HepG2 (cell line): ENCODE measurements around the gene LYRM9. TPM values are rescaled to one million over a fixed set of nuclear protein-coding genes. Genes with fewer than 3 reads are reported as not detected.
A peak's percentile ranks its signal among the peaks of the same experiment; 100 is the strongest.

Experiments
- HOXA3 ChIP-seq: sonication (generic); formaldehyde crosslinking; IDR thresholded peaks from 2 replicates; pipeline ENCODE4 v1.5.0; 2020; ENCODE audit warnings: missing genetic modification reagents
- ONECUT2 ChIP-seq: sonication (generic); formaldehyde crosslinking; IDR thresholded peaks from 2 replicates; pipeline ENCODE4 v1.4.0; 2020; ENCODE audit warnings: missing genetic modification reagents
- POGZ ChIP-seq: sonication (generic); formaldehyde crosslinking; IDR thresholded peaks from 2 replicates; pipeline ENCODE4 v1.4.0; 2020; ENCODE audit warnings: mild to moderate bottlenecking, missing genetic modification reagents
- YEATS4 ChIP-seq: sonication (generic); formaldehyde crosslinking; IDR thresholded peaks from 2 replicates; pipeline ENCODE4 v1.4.0; 2020; ENCODE audit warnings: missing genetic modification reagents, borderline replicate concordance
- ZFY ChIP-seq: sonication (generic); formaldehyde crosslinking; IDR thresholded peaks from 2 replicates; pipeline ENCODE4 v1.4.0; 2020; ENCODE audit warnings: missing genetic modification reagents
- ZNF431 ChIP-seq: sonication (generic); formaldehyde crosslinking; IDR thresholded peaks from 2 replicates; pipeline ENCODE4 v1.9.0; 2022; ENCODE audit warnings: missing genetic modification reagents, low read depth, mild to moderate bottlenecking, borderline replicate concordance
- ZNF790 ChIP-seq: sonication (generic); formaldehyde crosslinking; IDR thresholded peaks from 2 replicates; pipeline ENCODE4 v1.8.0; 2022; ENCODE audit warnings: missing genetic modification reagents, mild to moderate bottlenecking, borderline replicate concordance
- ZNF883 ChIP-seq: sonication (generic); formaldehyde crosslinking; IDR thresholded peaks from 2 replicates; pipeline ENCODE4 v1.5.1; 2020; ENCODE audit warnings: mild to moderate bottlenecking, missing genetic modification reagents; ENCODE audit errors: not compliant biosample characterization
- polyA plus RNA-seq, 8 experiments: library from polyadenylated mRNA; depleted of rRNA in 3 of 8; stranded (reverse) in 7 of 8; unstranded in 1 of 8; fragments of >200 nt; fragmentation: Illumina TruSeq in 4 of 8; extraction: Trizol in 4 of 8; gene quantifications; 2 replicates each; pipeline versions ENCODE4 v1.2.1 to v1.2.3, GENCODE V29; 2011 to 2016; ENCODE audit warnings: low read depth in 4 of 8, missing spikeins in 1 of 8, mixed read lengths in 1 of 8; ENCODE audit not compliant: insufficient read depth in 1 of 8
- total RNA-seq, 5 experiments: library from RNA; depleted of rRNA; stranded (reverse); fragments of >200 nt; fragmentation: Illumina TruSeq; extraction: Trizol; gene quantifications; 2 replicates each; pipeline ENCODE4 v1.2.3, GENCODE V29; 2016; ENCODE audit warnings: low read depth in 1 of 5
- TF ChIP-seq, protein P1 (sequence below): sonication (generic); formaldehyde crosslinking; IDR thresholded peaks from 2 replicates; pipeline ENCODE4 v1.4.0; 2020; ENCODE audit warnings: missing genetic modification reagents, borderline replicate concordance
- TF ChIP-seq, protein P2 (sequence below): IDR thresholded peaks from 2 replicates; pipeline ENCODE4 v1.6.1; 2016; ENCODE audit warnings: mild to moderate bottlenecking
- TF ChIP-seq, protein P3 (sequence below): sonication (generic); formaldehyde crosslinking; conservative IDR thresholded peaks from 2 replicates; pipeline ENCODE4 v1.8.1; 2023; ENCODE audit warnings: missing genetic modification reagents
- TF ChIP-seq, protein P4 (sequence below): sonication (generic); formaldehyde crosslinking; IDR thresholded peaks from 2 replicates; pipeline ENCODE4 v1.8.0; 2022; ENCODE audit warnings: mild to moderate bottlenecking, missing genetic modification reagents, moderate library complexity
- TF ChIP-seq, protein P5 (sequence below): sonication (generic); formaldehyde crosslinking; IDR thresholded peaks from one replicate; pipeline ENCODE4 v1.5.1; 2020; ENCODE audit warnings: mild to moderate bottlenecking, missing genetic modification reagents; ENCODE audit errors: not compliant biosample characterization

Gene LYRM9
- total and polyA plus RNA-seq, 2 of the 13 experiments (the other 11 are each of a cell fraction or from before 2014, with no cell fraction given) = 0.24 to 0.66 TPM

DNA sequence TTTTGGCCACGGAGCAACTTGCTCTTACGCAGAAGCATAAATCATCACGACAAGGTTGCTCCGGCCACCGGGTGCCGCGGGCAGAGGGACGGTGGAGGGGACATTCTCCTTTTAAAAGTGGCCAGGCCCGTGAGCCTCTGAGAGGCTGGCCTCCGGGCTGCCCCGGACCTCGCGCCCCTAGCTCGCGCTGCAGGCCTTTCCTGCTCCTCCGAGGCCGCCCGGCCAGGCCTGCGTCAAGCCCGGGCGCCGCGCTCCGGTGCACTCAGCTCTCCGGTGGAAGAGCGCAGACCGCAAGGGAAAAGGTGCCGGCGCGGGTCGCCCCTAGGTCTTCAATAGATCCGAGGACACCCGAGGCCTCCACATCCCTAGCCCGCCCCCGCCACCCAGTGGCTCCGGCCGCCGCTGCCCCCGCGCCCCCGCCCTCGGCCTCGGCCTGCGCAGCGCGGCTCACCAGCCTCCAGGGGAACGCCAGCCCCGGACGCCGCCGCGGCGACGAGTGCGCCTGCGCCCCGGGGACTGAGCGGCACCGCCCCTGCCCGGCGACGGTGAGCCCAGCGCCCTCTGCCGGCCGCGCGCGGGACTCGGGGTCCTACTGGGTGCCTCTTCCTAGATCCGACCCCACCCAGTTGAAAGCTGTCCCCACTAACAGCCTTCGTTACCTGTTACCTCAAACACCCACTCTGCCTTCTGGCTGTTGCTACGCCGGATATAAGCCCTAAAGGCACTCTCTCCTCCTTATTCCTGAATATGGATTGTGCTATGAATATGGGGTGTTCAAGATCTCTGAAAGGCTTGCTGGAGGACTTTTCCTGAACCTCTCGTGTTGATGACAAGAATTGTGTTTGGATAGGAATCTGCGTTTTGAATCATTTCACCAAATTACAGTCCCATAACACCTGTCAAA lies at the start of gene LYRM9 (continued):
- TF ChIP-seq, protein P1, sequence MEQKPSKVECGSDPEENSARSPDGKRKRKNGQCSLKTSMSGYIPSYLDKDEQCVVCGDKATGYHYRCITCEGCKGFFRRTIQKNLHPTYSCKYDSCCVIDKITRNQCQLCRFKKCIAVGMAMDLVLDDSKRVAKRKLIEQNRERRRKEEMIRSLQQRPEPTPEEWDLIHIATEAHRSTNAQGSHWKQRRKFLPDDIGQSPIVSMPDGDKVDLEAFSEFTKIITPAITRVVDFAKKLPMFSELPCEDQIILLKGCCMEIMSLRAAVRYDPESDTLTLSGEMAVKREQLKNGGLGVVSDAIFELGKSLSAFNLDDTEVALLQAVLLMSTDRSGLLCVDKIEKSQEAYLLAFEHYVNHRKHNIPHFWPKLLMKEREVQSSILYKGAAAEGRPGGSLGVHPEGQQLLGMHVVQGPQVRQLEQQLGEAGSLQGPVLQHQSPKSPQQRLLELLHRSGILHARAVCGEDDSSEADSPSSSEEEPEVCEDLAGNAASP (CRISPR knock-in tag) = peak; percentile 25; the same call in 1 of the 2 replicates
- peak; percentile 29; the same call in 1 of the 2 replicates for TF ChIP-seq POGZ (CRISPR knock-in tag)
- peak; percentile 59; the same call in 1 of the 2 replicates for TF ChIP-seq YEATS4 (CRISPR knock-in tag)
- TF ChIP-seq, protein P2, sequence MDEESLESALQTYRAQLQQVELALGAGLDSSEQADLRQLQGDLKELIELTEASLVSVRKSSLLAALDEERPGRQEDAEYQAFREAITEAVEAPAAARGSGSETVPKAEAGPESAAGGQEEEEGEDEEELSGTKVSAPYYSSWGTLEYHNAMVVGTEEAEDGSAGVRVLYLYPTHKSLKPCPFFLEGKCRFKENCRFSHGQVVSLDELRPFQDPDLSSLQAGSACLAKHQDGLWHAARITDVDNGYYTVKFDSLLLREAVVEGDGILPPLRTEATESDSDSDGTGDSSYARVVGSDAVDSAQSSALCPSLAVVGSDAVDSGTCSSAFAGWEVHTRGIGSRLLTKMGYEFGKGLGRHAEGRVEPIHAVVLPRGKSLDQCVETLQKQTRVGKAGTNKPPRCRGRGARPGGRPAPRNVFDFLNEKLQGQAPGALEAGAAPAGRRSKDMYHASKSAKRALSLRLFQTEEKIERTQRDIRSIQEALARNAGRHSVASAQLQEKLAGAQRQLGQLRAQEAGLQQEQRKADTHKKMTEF (CRISPR knock-in tag) = peak; percentile 39; the same call in 1 of the 2 replicates
- TF ChIP-seq, protein P3, sequence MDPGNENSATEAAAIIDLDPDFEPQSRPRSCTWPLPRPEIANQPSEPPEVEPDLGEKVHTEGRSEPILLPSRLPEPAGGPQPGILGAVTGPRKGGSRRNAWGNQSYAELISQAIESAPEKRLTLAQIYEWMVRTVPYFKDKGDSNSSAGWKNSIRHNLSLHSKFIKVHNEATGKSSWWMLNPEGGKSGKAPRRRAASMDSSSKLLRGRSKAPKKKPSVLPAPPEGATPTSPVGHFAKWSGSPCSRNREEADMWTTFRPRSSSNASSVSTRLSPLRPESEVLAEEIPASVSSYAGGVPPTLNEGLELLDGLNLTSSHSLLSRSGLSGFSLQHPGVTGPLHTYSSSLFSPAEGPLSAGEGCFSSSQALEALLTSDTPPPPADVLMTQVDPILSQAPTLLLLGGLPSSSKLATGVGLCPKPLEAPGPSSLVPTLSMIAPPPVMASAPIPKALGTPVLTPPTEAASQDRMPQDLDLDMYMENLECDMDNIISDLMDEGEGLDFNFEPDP (CRISPR knock-in tag) = 0 out of 2 replicates have a peak, but pooled peaks have one; percentile 27
- TF ChIP-seq ZNF790 = no peak
- peak; percentile 92 for TF ChIP-seq ZFY (CRISPR knock-in tag)
- TF ChIP-seq, protein P4, sequence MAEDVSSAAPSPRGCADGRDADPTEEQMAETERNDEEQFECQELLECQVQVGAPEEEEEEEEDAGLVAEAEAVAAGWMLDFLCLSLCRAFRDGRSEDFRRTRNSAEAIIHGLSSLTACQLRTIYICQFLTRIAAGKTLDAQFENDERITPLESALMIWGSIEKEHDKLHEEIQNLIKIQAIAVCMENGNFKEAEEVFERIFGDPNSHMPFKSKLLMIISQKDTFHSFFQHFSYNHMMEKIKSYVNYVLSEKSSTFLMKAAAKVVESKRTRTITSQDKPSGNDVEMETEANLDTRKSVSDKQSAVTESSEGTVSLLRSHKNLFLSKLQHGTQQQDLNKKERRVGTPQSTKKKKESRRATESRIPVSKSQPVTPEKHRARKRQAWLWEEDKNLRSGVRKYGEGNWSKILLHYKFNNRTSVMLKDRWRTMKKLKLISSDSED (CRISPR knock-in tag) = no peak
- TF ChIP-seq ONECUT2 (CRISPR knock-in tag) = no peak
- TF ChIP-seq ZNF883 (CRISPR knock-in tag) = no peak
- TF ChIP-seq, protein P5, sequence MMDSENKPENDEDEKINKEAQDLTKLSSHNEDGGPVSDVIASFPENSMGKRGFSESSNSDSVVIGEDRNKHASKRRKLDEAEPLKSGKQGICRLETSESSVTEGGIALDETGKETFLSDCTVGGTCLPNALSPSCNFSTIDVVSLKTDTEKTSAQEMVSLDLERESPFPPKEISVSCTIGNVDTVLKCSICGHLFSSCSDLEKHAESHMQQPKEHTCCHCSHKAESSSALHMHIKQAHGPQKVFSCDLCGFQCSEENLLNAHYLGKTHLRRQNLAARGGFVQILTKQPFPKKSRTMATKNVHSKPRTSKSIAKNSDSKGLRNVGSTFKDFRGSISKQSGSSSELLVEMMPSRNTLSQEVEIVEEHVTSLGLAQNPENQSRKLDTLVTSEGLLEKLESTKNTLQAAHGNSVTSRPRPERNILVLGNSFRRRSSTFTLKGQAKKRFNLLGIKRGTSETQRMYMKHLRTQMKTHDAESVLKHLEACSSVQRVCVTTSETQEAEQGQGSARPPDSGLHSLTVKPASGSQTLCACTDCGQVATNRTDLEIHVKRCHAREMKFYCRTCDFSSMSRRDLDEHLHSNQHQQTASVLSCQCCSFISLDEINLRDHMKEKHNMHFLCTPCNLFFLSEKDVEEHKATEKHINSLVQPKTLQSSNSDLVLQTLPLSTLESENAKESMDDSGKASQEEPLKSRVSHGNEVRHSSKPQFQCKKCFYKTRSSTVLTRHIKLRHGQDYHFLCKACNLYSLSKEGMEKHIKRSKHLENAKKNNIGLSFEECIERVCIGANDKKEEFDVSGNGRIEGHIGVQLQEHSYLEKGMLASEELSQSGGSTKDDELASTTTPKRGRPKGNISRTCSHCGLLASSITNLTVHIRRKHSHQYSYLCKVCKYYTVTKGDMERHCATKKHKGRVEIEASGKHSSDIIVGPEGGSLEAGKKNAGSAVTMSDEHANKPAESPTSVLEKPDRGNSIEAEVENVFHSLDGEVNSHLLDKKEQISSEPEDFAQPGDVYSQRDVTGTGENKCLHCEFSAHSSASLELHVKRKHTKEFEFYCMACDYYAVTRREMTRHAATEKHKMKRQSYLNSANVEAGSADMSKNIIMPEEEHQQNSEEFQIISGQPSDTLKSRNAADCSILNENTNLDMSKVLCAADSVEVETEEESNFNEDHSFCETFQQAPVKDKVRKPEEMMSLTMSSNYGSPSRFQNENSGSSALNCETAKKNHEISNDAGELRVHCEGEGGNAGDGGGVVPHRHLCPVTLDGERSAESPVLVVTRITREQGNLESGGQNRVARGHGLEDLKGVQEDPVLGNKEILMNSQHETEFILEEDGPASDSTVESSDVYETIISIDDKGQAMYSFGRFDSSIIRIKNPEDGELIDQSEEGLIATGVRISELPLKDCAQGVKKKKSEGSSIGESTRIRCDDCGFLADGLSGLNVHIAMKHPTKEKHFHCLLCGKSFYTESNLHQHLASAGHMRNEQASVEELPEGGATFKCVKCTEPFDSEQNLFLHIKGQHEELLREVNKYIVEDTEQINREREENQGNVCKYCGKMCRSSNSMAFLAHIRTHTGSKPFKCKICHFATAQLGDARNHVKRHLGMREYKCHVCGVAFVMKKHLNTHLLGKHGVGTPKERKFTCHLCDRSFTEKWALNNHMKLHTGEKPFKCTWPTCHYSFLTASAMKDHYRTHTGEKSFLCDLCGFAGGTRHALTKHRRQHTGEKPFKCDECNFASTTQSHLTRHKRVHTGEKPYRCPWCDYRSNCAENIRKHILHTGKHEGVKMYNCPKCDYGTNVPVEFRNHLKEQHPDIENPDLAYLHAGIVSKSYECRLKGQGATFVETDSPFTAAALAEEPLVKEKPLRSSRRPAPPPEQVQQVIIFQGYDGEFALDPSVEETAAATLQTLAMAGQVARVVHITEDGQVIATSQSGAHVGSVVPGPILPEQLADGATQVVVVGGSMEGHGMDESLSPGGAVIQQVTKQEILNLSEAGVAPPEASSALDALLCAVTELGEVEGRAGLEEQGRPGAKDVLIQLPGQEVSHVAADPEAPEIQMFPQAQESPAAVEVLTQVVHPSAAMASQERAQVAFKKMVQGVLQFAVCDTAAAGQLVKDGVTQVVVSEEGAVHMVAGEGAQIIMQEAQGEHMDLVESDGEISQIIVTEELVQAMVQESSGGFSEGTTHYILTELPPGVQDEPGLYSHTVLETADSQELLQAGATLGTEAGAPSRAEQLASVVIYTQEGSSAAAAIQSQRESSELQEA (CRISPR knock-in tag) = no peak
- no peak for TF ChIP-seq ZNF431 (CRISPR knock-in tag)
- TF ChIP-seq HOXA3 (CRISPR knock-in tag) = no peak
